ENCODE results near the gene SLC39A8.
"Not testable (repeated sequence)": the region's sequence is repeated elsewhere in the genome, so short reads cannot be mapped to it uniquely, and the experiment has no call there.

Gene SLC39A8

GRCh38 chr4:102299354-102300107 lies 45.8 kb downstream of the SLC39A8 start:
- peak; percentile 72 for DNase-seq (ENCODE audit: low spot score)

DNA sequence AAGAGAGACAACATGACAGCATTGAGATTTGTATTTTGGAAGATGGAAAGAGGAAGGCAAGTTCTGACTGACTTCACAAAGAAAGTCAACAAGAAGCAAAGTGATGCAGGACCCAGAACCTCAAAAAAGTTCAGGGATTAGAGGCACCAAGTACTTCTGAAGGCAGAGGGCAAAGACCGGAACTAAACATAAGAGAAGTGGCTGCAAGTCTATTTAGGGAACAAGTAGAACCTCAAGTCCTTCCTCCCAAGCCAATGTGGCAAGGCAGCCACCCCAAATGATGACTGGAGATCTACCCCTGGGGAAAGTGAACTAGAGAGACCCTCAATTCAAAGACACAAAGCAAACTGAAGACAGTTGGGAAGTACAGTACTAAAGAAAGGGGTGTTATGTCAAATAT lies 46.6 kb downstream of the SLC39A8 start:
- DNase-seq (ENCODE audit: low spot score): no peak

DNA sequence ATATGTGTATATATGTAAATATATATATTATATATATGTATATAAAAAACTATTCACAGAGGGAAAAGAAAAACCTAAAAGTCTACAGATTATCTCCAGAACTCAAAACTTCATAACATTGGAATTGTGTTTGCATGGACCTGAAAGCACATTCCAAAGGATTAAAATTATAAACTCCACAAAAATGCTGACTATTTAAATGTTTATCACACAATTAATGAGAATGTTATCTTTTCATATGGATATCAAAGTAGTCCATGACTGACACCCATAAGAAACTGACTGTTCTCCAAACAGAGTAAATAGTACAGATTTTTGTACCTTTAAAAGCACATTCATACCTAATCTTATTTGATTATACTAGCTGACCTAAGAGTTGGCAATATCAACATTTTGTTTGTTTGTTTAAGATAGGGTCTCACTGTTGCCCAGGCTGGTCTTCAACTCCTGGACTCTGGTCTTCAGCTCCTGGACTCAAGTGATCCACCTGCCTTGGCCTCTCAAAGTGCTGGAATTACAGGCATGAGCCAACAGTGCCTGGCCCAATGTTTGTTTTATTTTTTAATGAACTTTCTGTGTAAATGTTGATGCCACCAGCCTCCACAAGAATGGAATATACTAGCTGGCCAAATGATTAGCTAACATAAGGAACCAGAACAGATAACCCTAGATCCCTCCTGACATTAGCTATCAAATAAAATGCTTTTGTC lies 50.0 kb downstream of the SLC39A8 start:
- DNase-seq (ENCODE audit: low spot score): no peak

GRCh38 chr4:102288497-102288896 lies 56.8 kb downstream of the SLC39A8 start:
- DNase-seq (ENCODE audit: low spot score): no peak

- no peak for DNase-seq (ENCODE audit: low spot score)
Observed at GRCh38 chr4:102285831-102286230, 59.5 kb downstream of the SLC39A8 start.

GRCh38 chr4:102281171-102281839 lies 64.0 kb downstream of the SLC39A8 start:
- no peak for DNase-seq (ENCODE audit: low spot score)

DNA sequence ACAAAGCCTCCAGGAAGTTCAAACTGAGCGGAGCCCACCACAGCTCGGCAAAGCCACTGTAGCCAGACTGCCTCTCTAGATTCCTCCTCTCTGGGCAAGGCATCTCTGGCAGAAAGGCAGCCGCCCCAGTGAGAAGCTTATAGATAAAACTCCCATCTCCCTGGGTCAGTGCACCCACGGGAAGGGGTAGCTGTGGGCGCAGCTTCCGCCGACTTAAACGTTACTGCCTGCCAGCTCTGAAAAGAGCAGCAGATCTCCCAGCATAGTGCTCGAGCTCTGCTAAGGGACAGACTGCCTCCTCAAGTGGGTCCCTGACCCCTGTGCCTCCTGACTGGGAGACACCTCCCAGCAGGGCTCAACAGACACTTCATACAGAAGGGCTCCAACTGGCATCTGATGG lies 72.0 kb downstream of the SLC39A8 start:
- DNase-seq (ENCODE audit: low spot score): not testable (repeated sequence)

DNA sequence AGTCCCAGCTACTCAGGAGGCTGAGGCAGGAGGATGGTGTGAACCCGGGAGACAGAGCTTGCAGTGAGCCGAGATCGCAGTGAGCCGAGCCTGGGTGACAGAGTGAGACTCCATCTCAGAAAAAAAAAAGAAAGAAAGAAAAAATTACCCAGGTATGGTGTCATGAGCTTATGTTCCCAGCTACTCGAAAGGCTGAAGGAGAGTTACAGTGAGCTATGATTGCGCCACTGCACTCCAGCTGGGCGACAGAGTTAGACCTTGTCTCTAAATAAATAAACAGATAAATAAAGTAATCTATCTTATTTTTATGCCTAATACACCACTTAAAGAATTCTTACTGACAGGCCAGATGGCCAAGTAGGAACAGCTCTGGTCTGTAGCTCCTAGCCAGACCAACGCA lies 73.0 kb downstream of the SLC39A8 start:
- no peak for DNase-seq (ENCODE audit: low spot score)

- no peak for DNase-seq (ENCODE audit: low spot score)
Observed at GRCh38 chr4:102268355-102268754, 76.9 kb downstream of the SLC39A8 start.

DNA sequence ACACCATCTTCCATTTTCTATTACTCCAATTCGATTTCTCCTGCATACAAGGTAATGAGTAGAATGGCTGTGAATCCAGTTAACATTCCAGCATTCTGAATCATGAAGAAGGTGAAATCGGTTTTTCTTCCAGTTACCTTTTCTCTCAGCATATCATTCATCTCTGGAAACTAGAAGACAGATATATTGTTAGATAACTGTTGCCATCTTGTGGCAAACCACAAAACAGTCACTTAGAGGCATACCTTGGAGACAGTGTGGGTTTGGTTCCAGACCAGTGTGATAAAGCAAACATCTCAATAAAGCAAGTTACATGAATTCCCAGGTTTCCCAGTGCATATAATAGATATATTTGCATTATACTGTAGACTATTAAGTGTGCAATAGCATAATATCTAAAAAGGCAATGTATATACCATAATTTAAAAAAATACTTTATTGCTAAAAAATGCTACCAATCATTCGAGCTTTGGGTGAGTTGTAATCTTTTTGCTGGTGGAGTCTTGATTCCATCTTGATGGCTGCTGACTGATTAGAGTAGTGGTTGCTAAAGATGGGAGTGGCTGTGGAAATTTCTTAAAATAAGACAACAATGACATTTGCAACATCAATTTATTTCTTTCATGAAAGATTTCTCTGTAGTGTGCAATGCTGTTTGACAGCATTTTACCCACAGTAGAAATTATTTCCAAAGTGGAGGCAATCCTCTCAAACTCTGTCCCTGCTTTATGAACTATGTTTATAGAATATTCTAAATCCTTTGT lies 82.1 kb downstream of the SLC39A8 start:
- peak; percentile 90 for DNase-seq (ENCODE audit: low spot score)

DNA sequence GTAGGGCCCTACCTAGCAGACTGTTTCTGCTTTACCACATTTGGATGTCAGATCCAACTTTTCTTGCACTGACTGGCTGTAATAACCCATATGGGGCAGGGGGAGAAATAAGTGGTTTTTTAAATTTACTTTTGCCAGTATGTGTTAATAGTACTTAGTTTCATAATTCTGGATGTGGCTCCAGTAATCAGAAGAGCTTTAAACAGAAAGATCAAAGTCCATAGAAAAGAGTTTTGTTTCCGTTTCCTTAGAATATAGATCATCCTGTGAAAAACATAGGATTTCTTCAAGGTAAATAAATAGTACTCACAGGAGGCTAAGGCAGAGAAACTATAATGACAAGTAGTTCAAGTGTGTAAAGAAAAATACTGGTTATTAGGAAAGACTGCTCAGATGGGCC lies 85.6 kb downstream of the SLC39A8 start:
- no peak for DNase-seq (ENCODE audit: low spot score)

DNA sequence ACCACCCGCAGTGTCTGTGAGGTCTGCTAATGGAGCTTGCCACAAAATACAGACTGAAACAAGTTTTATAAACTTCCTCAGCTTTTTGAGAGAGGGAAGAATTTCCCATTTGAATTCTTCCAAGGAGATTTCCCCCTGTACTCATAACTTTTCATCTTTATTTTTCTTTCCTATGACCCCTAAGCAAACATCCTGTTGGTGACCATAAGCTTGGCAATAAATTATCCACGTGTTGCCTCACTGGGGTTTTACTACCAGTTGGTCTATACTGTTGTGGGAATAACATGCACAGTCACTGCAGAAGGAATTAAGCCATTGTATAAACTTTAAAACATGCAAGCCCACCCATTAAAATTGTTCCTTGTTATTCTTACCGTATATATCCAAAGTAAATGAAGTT lies 86.2 kb downstream of the SLC39A8 start:
- no peak for DNase-seq (ENCODE audit: low spot score)

GRCh38 chr4:102256321-102256720 lies 89.0 kb downstream of the SLC39A8 start:
- no peak for DNase-seq (ENCODE audit: low spot score)

DNA sequence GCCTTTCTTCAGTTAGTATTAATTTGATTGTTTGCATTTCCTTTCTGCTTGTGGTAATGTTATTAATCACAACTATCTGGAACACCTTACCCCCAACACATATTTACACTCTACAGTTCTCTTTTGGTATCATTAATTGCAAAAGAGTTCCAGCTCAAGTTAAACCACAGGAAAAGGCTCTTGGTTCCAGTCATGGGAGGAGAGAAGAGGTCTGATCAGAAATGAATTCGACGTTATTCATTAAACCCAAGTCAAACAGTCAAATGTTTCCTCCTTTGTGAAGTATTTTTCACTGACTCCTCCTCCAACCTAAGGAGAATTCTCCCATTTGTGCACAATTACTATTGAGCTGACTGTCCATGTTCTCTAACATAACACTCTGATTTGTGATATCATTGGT lies 91.4 kb downstream of the SLC39A8 start:
- DNase-seq (ENCODE audit: low spot score): no peak

GRCh38 chr4:102252171-102252570 lies 93.1 kb downstream of the SLC39A8 start:
- no peak for DNase-seq (ENCODE audit: low spot score)

GRCh38 chr4:102250341-102250740 lies 94.9 kb downstream of the SLC39A8 start:
- no peak for DNase-seq (ENCODE audit: low spot score)

DNA sequence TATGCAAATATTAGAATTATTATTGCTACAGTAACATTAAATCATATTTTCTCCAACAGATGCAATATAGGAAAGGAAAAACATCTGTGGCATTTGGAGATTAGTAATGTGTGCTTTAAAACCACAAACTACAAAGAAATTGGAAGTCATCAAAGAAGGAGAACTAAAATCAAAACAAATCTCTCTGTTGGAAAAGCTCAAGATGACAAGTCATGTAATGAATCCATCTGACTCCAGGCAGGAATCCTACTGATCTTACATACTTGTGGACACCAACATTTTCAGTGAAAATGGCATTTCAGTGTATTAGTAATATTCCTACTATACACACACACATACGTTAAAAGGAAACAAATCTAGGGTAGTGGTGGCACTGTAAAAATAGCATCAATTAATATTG lies 98.2 kb downstream of the SLC39A8 start:
- no peak for DNase-seq (ENCODE audit: low spot score)

- DNase-seq (ENCODE audit: low spot score): no peak
Observed at GRCh38 chr4:102246416-102246815, 98.9 kb downstream of the SLC39A8 start.

DNA sequence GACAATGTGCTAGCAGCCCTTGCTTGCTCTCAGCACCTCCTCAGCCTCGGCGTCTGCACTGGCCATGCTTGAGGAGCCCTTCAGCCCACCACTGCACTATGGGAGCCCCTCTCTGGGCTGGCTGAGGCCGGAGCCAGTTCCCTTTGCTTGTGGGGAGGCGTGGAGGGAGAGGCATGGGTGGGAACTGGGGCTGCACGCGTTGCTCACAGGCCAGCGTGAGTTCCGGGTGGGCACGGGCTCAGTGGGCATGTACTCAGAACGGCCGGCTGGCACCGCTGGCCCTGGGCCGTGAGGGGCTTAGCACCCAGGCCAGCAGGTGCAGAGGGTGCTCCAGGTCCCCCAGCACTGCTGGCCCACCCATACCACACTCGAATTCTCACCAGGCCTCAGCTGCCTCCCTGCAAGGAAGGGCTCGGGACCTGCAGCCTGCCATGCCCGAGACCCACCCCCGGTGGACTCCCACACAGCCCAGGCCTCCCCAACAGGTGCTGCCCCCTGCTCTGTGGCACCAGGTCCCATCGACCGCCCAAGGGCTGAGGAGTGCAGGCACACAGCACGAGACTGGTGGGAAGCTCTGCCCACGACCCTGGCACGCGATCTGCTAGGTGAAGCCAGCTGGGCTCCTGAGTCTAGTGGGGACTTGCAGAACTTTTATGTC lies 100.3 kb downstream of the SLC39A8 start:
- DNase-seq (ENCODE audit: low spot score): no peak

- not testable (repeated sequence) for DNase-seq (ENCODE audit: low spot score)
Observed at GRCh38 chr4:102243296-102243695, 102.0 kb downstream of the SLC39A8 start.

DNA sequence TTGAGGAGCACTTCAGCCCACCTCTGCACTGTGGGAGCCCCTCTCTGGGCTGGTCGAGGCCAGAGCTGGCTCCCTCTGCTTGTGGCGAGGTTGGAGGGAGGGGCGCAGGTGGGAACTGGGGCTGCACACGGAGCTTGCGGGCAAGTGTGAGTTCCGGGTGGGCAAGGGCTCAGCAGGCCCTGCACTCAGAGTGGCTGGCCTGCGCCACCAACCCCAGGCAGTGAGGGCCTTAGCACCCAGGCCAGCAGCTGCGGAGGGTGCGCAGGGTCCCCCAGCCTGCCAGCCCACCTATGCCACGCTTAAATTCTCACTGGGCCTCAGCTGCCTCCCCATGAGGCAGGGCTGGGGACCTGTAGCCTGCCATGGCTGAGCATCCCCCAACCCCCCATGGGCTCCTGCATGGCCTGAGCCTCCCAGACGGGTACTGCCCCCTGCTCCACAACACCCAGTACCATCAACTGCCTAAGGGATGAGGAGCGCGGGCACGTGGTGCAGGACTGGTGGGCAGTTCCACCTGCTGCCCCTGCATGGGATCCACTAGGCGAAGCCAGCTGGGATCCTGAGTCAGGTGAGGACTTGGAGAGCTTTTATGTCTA lies 110.9 kb downstream of the SLC39A8 start:
- no peak for DNase-seq (ENCODE audit: low spot score)

Measured in cerebellar cortex (tissue), 1 donor.